ENCODE results near the gene RNF4. TPM values are rescaled to one million over a fixed set of nuclear protein-coding genes. Genes with fewer than 3 reads are reported as not detected.
"Not testable (repeated sequence)": the region's sequence is repeated elsewhere in the genome, so short reads cannot be mapped to it uniquely, and the experiment has no call there.

Gene RNF4
- total RNA-seq, 1 experiment from 2014 or later: 44.8 TPM

- Histone ChIP-seq H3K9me3 (no peaks in the 10 kb centered on the region), H3K36me3 (peaks cover 5% of the 10 kb centered on the region; the same call in 1 of the 2 replicates), H3K27me3 (no peaks in the 10 kb centered on the region), H3K4me3 (no peak overlapping the region)
- DNase-seq: no peak
These were observed 3.9 kb upstream of the RNF4 start for GRCh38 chr4:2465032-2465431.

- not testable (repeated sequence) for DNase-seq, H3K27me3 ChIP-seq, H3K4me3 ChIP-seq, H3K9me3 ChIP-seq
- H3K36me3 ChIP-seq: peaks cover 11% of the 10 kb centered on the region
These were observed 3.4 kb upstream of the RNF4 start for GRCh38 chr4:2465544-2465943.

DNA sequence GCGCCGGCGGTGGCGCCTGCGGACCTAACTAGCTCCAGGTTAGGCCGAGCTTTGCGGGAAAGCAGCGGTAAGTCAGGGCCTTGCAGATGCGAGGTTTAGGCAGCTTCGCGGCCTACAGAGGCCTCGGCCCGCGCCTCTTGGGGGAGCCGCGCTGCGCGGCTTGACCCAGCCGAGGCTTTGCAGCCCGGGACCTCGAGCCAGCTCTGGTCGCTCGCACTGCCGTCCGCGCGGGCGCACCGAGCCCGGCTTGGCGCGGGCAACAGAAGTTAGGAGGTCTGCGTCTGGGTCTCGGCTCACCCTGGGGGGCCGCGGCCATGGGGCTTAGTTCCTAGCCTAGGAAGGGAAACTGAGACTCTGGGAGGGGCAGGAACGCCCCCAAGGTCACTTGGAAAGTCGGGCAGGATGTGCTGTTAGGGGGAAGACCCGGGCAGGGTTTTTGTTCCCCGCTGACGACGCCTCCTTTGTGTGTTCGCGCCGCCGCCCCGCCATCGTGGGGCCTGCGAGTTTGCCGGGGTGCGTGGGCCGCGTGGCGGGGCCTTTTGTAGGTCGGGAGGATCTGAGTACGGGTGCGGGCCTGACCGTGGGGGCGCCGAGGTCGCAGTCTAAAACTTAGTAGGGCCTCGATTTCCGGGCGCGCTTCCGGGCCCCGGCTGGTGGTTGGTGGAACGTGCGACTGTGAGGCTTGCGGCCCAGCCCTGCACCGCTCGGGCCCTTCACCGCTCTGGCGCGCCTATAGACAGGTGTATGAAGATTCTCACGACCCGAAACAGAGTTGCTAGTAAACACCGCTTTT, 482 bp downstream of the RNF4 start:
- peak overlapping the region; percentile 88 for H3K4me3 ChIP-seq
- H3K36me3 ChIP-seq: peaks cover 39% of the 10 kb centered on the region
- DNase-seq: peak; percentile 54
- H3K9me3 ChIP-seq: peaks cover 3% of the 10 kb centered on the region; the same call in 1 of the 2 replicates
- no peaks in the 10 kb centered on the region for H3K27me3 ChIP-seq

GRCh38 chr4:2470791-2471190, 1.9 kb downstream of the RNF4 start:
- Histone ChIP-seq H3K4me3 (peak overlapping the region; percentile 88), H3K9me3 (peaks cover 3% of the 10 kb centered on the region; the same call in 1 of the 2 replicates), H3K27me3 (no peaks in the 10 kb centered on the region), H3K36me3 (peaks cover 39% of the 10 kb centered on the region)
- no peak for DNase-seq

DNA sequence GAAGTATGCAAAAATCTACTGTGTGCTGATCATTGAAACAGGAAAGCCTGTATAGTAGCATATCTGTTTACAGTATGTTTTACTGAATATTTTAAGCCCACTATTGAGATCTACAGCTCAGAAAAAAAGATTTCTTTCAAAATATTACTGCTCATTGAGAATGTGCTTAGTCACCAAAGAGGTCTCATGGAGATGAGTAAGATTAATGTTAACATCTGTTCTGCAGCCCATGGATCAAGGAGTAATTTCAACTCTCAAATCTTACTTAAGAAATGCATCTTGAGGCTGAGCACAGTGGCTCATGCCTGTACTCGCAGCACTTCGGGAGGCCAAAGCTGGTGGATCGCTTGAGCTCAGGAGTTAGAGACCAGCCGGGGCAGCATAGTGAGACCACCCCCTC, 3.3 kb downstream of the RNF4 start:
- Histone ChIP-seq H3K36me3 (peaks cover 43% of the 10 kb centered on the region), H3K27me3 (no peaks in the 10 kb centered on the region), H3K9me3 (peaks cover 3% of the 10 kb centered on the region; the same call in 1 of the 2 replicates), H3K4me3 (no peak overlapping the region)
- no peak for DNase-seq

DNA sequence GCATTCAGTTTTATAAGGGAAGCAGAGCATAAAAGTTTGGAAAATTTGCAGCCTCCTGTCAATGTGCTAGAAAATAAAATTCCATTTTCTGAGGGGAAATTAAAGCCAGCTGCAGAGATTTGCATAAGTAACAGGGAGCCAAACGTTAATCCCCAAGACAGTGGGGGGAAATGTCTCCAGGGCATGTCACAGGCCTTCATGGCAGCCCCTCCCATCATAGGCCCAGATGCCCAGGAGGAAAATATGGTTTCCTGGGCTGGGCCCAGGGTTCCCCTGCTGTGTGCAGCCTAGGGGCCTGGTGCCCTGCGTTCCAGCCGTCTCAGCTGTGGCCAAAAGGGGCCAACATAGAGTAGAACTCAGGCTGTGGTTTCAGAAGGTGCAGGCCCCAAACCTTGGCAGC, 9.3 kb downstream of the RNF4 start:
- Histone ChIP-seq H3K36me3 (peaks cover 10% of the 10 kb centered on the region), H3K9me3 (no peaks in the 10 kb centered on the region), H3K27me3 (no peaks in the 10 kb centered on the region), H3K4me3 (no peak overlapping the region)
- no peak for DNase-seq

- H3K4me3 ChIP-seq: no peak overlapping the region
- peaks cover 5% of the 10 kb centered on the region for H3K36me3 ChIP-seq
- no peak for DNase-seq
These were observed 11.7 kb downstream of the RNF4 start for GRCh38 chr4:2480649-2481048.

GRCh38 chr4:2482192-2482591, 13.3 kb downstream of the RNF4 start:
- no peak for DNase-seq
- no peaks in the 10 kb centered on the region; the same call in 1 of the 2 replicates for H3K36me3 ChIP-seq
- H3K27me3 ChIP-seq: no peaks in the 10 kb centered on the region
- no peaks in the 10 kb centered on the region for H3K9me3 ChIP-seq
- no peak overlapping the region for H3K4me3 ChIP-seq

More at GRCh38 chr4:2480649-2481048, 11.7 kb downstream of the RNF4 start:
- Histone ChIP-seq H3K9me3 (no peaks in the 10 kb centered on the region), H3K27me3 (no peaks in the 10 kb centered on the region)

DNA sequence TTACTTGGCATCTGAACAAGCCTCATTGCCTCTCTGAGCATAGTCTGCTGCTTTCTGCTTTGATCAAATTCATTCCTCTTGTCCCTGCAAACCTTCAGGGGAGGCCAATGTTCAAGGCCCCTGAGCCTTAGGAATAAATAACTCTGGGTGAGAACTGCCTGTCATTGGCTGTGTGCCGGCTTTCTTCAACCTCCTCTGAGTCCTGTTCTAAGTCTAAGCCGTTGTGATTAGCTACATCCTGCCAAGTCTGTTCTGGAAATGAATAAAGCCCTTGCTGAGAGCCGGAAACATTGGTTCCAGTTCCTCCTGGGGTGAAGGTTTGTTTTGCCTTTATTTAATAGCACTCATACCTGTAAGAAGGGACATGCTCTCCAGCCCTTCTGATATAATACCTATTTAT, 13.8 kb downstream of the RNF4 start:
- DNase-seq: no peak
- H3K36me3 ChIP-seq: no peaks in the 10 kb centered on the region
- no peaks in the 10 kb centered on the region for H3K9me3 ChIP-seq
- no peaks in the 10 kb centered on the region for H3K27me3 ChIP-seq
- no peak overlapping the region for H3K4me3 ChIP-seq

DNA sequence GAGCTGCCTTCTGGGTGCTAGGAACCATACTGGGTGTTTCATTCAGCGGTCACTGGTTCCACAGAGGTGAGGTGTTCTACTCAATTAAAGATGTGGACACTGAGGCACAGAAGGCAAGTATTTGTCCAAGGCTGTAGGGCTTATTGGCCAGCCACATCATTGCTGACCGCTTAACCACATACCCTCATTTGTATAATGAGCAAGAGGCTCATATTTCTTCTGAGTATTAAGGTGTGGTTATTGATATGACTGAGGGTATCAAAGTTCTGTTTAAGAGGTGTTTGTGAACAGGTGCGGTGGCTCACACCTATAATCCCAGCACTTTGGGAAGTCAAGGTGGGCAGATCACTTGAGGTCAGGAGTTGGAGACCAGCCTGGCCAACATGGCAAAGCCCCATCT, 14.3 kb downstream of the RNF4 start:
- Histone ChIP-seq H3K27me3 (no peaks in the 10 kb centered on the region), H3K4me3 (no peak overlapping the region), H3K9me3 (no peaks in the 10 kb centered on the region), H3K36me3 (no peaks in the 10 kb centered on the region)
- no peak for DNase-seq

DNA sequence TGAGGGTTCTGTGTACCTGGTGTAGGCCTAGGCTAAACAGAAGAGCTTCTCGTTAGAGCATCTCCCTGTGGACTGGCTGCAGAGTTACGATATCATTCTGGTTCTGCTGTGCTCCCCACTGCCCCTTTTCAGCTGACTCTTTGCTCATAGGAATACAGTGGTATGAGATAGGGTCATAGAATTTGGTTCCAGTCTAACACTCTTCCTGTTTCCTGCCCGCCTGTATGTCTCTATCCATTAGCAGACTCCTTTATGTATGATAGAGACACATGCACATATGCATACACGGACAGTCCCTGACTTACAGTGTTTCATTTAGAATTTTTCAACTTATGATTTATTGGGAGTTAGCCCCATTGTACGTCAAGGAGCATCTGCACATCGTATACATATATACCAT, 15.3 kb downstream of the RNF4 start:
- no peaks in the 10 kb centered on the region for H3K9me3 ChIP-seq
- no peak overlapping the region for H3K4me3 ChIP-seq
- no peak for DNase-seq
- no peaks in the 10 kb centered on the region for H3K36me3 ChIP-seq
- no peaks in the 10 kb centered on the region for H3K27me3 ChIP-seq

GRCh38 chr4:2484993-2485392, 16.1 kb downstream of the RNF4 start:
- H3K4me3 ChIP-seq: no peak overlapping the region
- DNase-seq: no peak
- H3K27me3 ChIP-seq: no peaks in the 10 kb centered on the region
- no peaks in the 10 kb centered on the region for H3K9me3 ChIP-seq
- H3K36me3 ChIP-seq: no peaks in the 10 kb centered on the region

DNA sequence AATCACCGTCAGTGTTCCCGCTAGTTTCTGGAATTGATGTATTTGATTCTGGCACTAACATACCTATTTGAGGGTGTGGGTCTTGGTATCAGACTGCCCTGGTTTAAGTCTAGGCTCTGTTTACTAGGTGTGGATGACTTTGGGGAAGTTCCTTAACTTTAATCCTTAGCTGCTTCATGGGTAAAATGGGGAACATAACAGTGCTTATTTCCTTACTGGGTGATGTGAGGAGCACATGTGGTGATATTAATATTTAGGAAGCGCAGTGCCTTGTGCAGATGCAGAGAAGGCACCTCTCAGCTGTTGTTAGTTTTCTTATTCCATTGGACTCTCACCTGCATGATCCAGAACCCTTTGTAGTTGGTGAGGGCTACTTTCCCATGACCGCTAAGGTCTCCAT, 17.1 kb downstream of the RNF4 start:
- Histone ChIP-seq H3K9me3 (no peaks in the 10 kb centered on the region), H3K36me3 (peaks cover 8% of the 10 kb centered on the region), H3K4me3 (no peak overlapping the region), H3K27me3 (no peaks in the 10 kb centered on the region)
- no peak for DNase-seq

DNA sequence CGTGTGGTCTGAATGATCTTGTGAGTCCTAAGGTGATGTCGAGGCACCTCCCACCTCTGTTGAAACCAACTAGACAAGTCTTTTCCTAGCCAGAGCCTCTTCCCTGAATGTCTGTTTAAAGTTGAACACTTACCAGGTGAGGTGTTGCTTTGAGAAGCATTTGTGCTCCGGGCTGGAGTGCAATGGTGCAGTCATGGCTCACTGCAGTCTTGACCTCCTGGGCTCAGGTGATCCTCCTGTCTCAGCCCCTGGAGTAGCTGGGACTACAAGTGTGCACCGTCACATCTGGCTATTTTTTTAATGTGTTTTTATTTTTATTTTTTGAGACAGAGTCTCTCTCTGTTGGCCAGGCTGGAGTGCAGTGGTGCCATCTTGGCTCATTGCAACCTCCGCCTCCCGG, 18.1 kb downstream of the RNF4 start:
- no peaks in the 10 kb centered on the region for H3K9me3 ChIP-seq
- DNase-seq: no peak
- H3K27me3 ChIP-seq: no peaks in the 10 kb centered on the region
- no peak overlapping the region for H3K4me3 ChIP-seq
- H3K36me3 ChIP-seq: peaks cover 16% of the 10 kb centered on the region

DNA sequence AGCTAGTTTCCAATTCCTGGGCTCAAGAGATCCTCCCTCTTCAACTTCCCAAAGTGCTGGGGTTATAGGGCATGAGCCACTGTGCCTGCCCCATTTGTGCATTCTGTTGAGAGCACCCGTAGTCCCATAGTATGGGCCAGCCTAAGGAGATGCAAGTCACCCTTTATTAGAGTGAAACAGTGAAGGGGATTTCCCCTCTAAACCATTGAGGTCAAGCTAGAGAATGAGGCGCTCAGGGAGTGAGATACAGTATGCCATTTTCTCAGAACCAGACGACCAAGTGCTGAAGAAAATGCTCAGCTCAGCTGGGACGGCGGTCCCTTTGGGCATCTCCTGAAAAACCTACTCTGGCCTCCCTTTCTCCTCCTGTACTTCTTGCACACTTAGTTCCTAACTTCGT, 18.7 kb downstream of the RNF4 start:
- no peak for DNase-seq
- H3K27me3 ChIP-seq: no peaks in the 10 kb centered on the region
- no peak overlapping the region for H3K4me3 ChIP-seq

GRCh38 chr4:2489081-2489805, 20.3 kb downstream of the RNF4 start:
- no peak overlapping the region for H3K4me3 ChIP-seq
- H3K9me3 ChIP-seq: no peaks in the 10 kb centered on the region
- H3K36me3 ChIP-seq: peaks cover 26% of the 10 kb centered on the region
- no peaks in the 10 kb centered on the region for H3K27me3 ChIP-seq
- DNase-seq: no peak

More for the DNA sequence above, 18.7 kb downstream of the RNF4 start:
- H3K9me3 ChIP-seq: no peaks in the 10 kb centered on the region
- H3K36me3 ChIP-seq: peaks cover 20% of the 10 kb centered on the region

DNA sequence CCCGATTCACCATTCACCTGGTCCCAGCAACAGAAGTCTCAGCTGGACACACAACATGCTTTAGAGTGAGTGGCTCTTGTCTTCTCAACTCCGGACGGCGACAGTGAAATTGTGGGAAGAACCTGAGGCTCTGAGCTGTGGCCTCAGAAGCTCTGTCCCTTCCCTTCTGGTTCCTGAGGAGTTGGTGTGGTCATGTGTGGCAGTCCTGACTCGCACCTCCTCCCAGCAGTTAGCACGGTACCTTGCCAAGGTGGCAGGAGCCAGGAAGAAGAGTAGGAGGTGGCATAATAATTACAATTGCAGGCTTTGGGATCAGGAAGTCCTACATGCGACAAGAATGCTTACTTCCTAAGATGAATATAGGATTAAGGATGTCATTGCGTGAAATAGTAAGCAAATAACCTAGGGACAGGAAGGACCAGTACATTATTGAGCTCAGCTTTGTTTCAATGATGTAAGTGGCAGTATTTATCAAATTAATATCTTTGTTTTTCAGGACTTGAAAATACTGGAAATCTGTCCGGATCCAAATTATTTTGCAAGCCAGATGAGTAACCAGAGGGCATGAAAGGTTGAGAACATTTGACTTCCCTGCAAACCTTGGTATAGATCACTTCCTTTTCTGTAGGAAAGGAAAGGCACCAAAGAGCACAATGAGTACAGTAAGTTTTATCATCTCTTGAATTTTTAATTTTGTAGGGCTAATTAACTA, 21.1 kb downstream of the RNF4 start:
- H3K9me3 ChIP-seq: no peaks in the 10 kb centered on the region
- no peak for DNase-seq

More for the DNA sequence above, 21.1 kb downstream of the RNF4 start:
- Histone ChIP-seq H3K36me3 (peaks cover 29% of the 10 kb centered on the region), H3K4me3 (no peak overlapping the region), H3K27me3 (no peaks in the 10 kb centered on the region)
